Ecto neural progenitor cell (in vitro differentiated cells): Measurements from ENCODE around the gene ZNF397.
"Not testable (repeated sequence)": the region's sequence is repeated elsewhere in the genome, so short reads cannot be mapped to it uniquely, and the experiment has no call there.

Experiments
- DNase-seq: peaks from one replicate; pipeline ENCODE4 v3.0.0-alpha.2; 2018; ENCODE audit warnings: low spot score

ZNF397 gene

DNA sequence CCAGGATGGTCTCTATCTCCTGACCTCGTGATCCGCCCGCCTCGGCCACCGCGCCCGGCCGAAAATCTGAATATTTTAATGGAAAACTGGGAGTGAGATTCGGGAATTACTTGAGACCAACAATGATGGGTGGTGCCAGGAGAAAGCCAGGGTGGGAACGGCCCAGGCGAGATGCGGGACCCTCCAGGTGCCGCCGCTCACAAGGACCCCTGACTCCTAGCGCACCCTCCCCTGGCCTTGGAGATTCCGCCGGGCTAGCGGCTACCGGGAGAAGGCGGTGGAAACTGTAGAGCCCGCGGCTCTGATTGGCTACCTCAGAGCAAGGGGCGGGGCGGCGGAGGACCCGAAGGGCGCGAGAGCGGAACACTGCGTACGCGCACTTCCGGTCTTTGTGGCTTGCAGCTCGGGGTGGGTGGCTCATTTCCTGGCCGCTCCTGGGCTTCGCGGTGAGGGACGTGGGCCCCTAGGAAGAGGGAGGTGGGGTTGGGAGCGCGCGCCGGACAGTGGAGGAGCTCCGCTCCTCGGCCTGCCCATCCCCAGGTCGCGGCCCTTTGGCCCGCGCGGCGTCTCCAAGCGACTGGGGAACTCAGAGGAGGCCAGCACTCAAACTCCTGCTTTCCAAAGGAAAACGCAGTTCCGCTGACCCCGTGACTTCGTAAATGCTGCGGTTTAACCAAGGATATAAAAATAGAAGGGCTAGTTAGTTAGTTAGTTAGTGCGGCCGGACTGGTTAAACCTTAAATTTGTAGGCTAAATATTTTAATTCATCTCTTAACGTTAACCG is at the start of gene ZNF397:
Gene ZNF397 (plus strand): TSS at position 371 of the 784 bp plus-strand sequence. CDS start 1,437 bp downstream, outside the sequence.
- DNase-seq = peak; percentile 98

DNA sequence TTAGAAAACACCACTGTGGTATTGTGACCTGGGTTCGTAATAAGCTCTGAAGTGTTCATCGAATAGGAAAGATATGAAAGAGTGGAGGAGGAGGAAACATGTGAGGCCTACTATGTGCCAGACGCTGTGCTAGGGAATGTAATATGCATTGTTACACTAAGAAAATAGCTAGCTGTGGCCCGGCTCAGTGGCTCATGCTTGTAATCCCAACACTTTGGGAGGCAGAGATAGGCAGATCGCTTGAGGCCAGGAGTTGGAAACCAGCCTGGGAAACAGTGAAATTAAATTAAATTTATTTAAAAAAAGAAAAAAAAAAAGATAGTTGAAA is 49.2 kb upstream of the ZNF397 start:
- DNase-seq = no peak

DNA sequence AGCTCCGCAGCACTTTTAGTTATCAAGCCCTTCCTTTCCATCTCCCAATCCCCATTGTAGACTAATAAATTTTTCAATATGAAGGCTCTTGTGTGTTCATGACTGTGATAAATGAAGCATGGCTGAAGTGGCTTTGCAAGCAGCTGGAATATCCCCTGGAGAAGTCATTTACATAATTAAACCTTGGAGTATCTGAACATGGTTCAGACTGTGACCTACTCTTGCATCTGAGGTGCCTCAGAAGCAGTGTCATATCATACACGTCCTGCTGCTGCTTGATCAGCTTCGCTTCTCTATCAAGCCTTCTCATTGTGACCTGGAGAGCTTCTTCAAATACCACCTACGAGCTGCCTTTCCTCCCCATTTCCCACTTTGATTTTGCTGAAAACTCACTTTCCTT is 48.4 kb upstream of the ZNF397 start:
- no peak for DNase-seq

DNA sequence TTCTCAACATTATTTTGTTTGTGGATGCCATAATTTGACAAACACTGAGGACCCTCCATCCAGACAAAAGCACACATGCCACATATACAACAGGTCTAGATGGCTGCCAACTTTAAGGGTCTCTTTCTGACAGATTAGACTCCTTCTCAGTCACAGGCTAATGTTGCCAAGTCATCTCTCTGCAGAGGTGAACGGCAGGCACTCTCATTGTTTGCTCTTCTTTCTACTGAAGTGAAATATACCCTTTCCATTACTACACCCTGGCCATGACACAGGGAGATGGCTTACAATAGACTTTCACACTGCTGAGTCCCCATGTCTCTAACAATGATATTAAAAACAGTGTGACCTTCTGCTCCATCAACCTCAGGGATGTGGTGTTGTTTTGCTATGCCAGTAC is 47.5 kb upstream of the ZNF397 start:
- no peak for DNase-seq

DNA sequence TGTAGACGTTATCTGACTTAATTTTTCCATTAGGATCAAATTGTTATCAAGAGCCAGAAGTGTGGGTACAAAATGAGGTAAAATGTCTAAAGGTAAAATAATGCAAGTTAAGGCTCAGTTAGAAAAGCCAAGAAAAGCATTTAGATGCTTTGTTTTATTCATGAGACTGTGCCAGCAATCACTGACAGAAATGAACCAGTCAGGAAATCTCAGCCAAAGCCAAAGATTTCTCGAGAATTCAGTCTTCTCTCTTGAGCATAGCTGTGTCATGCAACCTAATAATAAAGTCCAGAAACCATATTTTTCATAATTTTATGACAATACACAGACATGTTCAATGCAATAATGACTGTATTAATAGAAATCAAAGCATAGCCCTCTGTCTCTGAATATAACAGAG is 43.5 kb upstream of the ZNF397 start:
- DNase-seq = no peak

DNA sequence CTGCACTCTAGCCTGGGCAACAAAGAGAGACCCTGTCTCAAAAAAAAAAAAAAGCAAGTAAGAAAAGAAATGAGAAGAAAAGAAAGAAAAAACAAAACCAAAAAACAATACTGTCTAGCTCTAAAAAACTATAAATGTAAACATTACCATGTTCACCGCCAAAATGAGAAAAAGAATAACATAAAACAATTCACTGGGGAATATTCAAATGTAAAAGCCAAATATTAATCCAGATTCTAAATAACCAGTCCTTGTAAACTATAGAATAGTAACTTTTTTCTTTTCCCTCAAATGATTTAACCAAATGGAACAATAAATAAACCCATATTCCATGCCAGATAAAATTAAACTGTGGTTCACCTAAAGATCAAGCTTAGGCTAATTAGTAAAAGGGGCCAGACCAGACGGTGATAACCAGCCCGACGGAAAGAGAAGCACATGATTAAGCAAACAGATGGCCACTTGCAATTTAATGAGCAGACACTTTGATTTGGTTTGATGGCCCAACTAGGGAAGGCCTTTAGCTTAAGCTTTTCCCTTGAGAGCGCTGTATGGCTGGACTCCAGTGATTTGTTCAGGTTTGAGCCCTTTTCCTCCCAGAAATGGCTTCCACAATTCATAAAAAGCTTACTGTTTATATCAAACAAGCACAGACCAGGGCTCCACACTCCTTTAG is 39.4 kb upstream of the ZNF397 start:
- DNase-seq = no peak

DNA sequence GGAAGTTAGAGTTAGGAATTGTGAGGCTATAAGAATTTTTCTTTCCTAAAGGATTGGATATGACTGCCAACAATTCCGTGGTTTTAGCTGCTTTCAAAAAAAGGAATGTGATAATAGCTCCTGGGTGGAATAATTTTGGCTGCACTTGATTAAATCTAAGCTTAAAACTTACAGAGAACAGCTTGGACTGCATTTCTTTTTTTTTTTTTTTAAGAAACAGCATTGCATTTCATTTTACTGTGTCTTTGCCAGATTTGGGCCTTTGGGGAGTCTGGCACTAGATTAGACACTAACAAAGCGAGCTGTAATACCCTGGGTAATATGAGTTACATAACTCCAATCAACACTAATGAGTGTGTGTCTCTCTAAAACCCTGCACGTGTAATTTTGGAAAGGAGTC is 37.8 kb upstream of the ZNF397 start:
- no peak for DNase-seq

DNA sequence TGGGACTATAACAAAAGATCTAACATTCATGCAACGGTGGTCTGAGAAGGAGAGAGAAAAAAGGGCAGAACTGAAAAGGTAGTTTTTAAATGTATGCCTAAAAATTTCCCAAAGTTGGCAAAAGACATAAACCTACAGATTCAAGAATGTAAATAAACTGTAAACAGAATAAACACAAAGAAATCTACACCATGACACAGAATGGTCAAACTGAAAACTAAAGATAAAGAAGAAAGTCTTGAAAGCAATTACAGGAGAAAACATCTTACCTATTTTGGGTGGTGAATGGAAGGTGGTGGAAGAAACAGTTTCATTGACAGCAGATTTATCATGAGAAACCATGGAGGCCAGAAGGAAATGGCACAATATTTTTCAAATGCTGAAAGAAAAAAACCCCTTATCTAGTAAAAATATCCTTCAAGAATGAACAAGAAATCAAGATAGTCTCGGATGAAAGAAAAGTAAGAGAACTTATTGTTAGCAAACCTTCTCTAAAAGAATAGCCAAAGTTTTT is 35.6 kb upstream of the ZNF397 start:
- no peak for DNase-seq

DNA sequence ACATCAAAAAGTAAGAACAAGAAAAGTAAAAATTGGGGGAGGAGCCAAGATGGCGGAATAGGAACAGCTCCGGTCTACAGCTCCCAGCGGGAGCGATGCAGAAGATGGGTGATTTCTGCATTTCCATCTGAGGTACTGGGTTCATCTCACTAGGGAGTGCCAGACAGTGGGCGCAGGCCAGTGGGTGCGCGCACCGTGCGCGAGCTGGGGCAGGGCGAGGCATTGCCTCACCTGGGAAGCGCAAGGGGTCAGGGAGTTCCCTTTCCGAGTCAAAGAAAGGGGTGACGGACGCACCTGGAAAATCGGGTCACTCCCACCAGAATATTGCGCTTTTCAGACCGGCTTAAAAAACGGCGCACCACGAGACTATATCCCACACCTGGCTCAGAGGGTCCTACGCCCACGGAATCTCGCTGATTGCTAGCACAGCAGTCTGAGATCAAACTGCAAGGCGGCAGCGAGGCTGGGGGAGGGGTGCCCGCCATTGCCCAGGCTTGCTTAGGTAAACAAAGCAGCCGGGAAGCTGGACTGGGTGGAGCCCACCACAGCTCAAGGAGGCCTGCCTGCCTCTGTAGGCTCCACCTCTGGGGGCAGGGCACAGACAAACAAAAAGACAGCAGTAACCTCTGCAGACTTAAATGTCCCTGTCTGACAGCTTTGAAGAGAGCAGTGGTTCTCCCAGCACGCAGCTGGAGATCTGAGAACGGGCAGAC is 34.9 kb upstream of the ZNF397 start:
- DNase-seq = not testable (repeated sequence)

DNA sequence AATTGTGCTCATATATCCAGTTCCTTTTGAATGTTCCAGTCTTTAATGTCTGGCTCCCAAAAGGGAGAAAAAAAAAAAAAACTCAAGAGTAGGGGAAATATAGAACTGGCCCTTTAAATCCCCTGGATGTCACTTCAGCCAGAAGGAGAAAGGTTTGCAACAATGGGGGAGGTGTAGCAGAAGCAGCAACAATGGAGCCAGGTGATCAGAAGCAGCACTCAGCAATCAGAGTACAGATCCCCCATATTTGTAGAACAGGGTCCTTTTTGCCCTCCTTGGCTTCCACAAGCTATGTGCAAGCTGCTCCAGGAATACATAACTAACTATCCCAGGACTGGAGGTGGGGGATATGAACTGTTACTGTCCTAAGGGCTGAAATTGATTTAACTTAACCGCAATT is 25.8 kb upstream of the ZNF397 start:
- no peak for DNase-seq

DNA sequence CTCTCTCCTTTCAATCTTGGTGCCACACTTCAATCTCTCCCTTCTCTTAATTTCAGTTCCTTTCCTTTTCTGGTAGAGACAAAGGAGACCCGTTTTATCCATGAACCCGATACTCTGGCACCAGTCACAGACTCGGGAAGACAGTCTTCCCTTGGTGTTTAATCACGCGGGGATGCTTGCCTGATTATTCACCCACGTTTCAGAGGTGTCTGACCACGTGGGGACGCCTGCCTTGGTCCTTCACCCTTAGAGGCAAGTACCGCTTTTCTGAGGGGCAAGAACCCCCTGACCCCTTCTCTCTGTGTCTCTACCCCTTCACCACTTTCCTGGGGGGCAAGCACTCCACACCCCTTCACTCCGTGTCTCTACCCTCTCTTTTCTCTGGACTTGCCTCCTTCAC is 24.2 kb upstream of the ZNF397 start:
- not testable (repeated sequence) for DNase-seq

DNA sequence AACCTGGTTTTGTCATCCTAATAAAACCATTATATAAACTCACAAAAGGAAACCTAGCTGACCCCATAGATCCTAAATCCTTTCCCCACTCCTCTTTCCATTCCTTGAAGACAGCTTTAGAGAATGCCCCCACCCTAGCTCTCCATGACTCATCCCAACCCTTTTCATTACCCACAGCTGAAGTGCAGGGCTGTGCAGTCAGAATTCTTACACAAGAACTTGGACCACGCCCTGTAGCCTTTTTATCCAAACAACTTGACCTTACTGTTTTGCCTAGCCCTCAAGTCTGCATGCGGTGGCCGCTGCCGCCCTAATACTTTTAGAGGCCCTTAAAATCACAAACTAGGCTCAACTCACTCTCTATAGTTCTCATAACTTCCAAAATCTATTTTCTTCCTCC is 21.5 kb upstream of the ZNF397 start:
- DNase-seq = not testable (repeated sequence)

DNA sequence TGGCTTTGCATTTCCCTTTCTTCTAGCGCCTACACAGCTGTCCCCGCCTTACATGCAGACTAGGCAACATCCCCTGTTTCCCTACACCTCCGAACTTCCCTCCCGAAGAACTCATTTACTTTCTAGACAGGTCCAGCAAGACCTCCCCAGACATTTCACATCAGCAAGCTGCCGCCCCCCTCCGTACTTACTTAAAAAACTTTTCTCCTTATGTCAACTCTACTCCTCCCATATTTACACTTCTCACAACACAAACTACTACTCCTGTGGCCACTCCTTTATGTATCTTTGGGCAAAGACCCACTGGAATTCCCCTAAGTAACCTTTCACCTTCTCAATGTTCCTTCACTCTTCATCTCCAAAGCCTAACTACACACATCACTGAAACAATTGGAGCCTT is 20.4 kb upstream of the ZNF397 start:
- no peak for DNase-seq

DNA sequence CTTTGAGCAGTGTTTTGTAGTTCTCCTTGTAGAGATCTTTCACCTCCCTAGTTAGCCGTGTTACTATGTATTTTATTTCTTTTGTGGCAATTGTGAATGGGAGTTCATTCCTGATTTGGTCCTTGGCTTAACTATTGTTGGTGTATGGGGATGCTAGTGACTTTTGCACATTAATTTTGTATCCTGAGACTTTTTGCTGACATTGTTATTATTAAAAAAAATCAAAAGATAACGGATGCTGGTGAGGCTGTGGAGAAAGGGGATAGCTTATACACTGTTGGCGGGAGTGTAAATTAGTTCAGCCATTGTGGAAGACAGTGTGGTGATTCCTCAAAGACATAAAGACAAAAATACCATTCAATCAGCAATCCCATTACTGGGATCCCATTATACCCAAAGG is 17.0 kb upstream of the ZNF397 start:
- no peak for DNase-seq

DNA sequence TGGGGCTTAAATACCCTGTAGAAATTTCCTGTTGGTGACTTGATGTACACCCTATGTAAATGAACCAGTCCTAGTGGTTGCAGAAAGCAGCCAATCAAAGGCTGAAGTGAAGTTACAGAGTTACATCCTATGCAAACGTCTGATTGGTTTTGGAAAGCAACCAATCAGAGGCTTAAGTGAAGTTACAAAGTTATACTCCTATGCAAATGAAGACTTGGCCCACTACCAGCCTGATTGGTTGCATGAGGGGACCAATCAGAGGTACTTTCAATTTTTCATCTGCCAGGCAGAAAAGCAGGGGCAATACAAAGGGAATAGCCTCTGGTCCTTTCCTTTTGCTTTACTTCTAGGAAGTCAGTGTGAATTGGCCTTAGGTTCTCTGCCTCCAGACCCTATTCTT is 13.6 kb upstream of the ZNF397 start:
- no peak for DNase-seq

DNA sequence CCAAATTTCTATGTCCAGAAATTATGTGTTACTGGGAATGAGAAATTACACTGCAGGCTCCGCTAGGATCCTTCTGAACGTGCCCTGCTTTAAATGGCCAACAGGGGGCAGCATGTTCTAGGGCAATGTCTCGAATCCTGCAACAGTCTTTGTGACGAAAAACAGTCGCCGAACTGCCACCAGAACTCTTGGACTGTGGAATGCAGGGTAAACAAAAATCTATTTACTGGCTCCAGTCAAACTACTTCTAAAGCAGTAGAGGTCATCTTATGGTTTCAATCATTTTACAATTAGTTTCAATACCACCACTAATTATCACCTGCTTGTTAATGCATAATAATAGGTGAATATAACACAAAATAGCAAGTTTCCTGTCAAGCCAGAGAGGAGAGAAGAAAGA is 9.8 kb upstream of the ZNF397 start:
- peak; percentile 76 for DNase-seq

DNA sequence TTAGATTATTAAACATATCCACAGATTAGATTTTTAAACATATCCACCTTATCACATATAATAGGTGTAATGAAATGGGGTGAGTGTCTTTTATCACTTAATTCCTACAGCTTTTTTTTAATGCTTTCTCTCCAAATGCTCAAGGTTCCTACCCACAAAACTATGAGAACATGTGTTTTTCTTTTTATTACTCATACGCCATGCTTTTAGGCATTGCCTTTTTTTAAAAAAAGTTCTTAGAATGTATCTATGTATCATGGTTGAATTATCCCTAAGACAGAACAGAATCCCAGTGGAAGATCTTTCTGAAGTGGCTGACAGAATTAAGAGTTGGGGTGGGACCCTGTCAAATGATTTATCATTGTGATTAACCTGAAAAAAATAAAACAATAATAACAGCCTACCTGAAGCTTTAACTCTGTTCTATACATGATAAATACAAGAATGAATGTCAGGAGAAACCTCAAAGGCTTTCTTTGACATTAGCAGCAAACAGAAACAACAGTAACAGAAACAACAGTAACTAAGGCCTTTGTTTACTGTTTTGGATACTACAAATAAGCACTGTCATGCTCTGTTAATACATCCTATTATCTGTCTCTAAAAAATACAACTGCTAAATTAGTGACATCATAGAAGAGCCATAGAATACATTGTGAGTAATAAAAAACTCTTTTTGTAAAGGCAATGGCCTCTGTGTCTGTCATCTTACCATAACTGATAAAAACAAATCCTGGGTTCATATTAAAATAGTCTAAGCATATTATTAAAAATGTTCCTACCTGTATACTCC is 4.1 kb upstream of the ZNF397 start:
- DNase-seq = no peak

DNA sequence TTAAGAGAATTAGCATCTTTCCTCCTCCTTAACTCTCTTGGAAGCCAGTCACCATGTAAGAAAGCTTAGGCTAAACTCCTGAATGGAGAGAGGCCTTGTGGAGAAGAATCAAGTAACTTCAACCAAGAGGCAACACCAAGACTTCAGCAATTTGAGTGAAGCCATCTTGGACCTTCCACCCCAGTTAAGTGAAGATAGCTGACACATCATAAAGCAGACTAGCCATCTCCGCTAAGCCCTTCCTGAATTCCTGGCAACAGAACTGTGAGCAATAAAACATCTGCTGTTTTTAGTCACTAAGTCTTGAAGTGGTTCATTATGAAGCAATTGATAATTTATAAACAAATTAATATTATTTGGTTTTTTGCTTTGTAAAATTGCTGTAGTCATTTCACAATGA is 1.5 kb upstream of the ZNF397 start:
- DNase-seq = no peak

DNA sequence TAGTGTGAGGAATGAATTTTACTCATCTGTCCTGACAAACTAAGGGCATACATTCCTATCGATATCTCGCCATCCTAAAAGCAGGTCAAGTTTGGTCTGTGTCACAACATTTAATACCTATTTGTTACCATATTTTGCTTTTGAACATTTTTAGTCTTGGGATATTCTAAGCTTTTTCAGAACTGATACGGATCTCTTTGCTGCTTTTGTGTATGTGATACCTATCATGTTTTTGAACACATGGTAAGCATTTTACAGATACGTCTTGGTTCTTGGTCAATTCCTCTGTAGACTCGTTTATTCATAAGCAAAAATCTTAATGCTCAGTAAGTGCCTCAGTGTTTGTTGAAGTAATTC is 592 bp downstream of the ZNF397 start:
- no peak for DNase-seq

DNA sequence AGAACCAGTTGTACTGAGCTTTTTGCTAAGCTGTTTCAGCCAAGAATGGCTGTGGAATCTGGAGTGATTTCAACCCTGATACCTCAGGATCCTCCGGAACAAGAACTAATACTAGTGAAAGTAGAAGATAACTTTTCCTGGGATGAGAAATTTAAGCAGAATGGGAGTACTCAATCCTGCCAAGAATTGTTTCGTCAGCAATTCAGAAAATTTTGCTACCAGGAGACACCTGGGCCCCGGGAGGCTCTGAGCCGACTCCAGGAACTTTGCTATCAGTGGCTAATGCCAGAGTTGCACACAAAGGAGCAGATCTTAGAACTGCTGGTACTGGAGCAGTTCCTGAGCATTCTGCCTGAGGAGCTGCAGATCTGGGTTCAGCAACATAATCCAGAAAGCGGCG is 1.6 kb downstream of the ZNF397 start:
- DNase-seq = no peak

DNA sequence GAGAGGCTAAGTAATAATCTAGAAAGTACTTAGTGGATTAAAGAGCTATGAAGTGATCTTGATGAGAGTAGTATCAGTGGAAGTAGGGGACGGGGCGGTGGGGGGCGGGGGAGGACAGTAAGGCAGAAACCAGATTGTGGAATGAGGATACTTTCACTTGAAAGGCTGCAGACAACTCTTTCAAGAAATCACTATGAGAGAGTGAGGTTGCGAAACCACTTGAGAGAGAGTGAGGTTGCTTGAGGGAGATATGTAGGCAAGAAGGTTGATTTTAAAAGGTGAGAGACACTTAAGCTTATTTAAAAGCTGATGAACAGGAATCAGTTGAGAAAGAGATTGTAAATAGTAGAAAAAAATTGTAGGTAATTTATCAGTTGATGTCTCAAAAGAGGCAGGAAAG is 3.8 kb downstream of the ZNF397 start:
- no peak for DNase-seq

DNA sequence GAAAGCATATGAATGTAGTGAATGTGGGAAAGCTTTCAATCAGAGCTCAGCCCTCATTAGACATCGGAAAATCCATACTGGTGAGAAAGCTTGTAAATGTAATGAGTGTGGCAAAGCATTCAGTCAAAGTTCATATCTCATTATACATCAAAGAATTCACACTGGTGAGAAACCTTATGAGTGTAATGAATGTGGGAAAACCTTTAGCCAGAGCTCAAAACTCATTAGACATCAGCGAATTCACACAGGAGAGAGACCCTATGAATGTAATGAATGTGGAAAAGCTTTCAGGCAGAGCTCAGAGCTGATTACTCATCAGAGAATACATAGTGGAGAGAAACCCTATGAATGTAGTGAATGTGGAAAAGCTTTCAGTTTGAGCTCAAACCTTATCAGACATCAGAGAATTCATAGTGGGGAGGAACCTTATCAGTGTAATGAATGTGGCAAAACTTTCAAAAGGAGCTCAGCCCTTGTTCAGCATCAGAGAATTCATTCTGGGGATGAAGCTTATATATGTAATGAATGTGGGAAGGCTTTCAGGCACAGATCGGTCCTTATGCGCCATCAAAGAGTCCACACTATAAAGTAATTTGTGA is 5.0 kb downstream of the ZNF397 start:
- no peak for DNase-seq
